ENCODE results near the gene TC2N. TPM values are rescaled to one million over a fixed set of nuclear protein-coding genes. Genes with fewer than 3 reads are reported as not detected.

TC2N gene
- total RNA-seq, 3 donors from 2014 or later (not counting 1 experiment from before 2014, with no cell fraction given): 83.1 to 157 (median 126) TPM

DNA sequence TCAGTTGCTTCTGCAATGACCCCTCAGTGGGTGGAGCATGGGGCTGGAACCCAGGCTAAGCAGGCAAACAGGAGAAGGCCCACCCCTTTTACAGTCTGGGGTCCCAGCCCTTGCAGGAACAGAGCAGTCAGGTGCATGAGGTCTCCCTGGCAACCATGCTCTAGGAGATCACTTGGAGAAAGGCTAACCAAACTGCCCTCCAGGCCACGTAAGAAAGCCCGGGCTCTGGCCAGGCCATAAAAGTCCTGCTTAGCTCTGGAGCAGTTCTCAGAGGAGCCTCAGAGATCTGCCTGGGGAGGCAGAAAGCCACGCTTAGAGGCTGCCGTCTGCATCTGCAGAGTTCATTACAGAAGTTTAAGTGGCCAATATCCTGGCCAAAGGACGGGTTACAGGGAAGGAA, 15.0 kb upstream of the TC2N start:
- TF ChIP-seq, protein P1, sequence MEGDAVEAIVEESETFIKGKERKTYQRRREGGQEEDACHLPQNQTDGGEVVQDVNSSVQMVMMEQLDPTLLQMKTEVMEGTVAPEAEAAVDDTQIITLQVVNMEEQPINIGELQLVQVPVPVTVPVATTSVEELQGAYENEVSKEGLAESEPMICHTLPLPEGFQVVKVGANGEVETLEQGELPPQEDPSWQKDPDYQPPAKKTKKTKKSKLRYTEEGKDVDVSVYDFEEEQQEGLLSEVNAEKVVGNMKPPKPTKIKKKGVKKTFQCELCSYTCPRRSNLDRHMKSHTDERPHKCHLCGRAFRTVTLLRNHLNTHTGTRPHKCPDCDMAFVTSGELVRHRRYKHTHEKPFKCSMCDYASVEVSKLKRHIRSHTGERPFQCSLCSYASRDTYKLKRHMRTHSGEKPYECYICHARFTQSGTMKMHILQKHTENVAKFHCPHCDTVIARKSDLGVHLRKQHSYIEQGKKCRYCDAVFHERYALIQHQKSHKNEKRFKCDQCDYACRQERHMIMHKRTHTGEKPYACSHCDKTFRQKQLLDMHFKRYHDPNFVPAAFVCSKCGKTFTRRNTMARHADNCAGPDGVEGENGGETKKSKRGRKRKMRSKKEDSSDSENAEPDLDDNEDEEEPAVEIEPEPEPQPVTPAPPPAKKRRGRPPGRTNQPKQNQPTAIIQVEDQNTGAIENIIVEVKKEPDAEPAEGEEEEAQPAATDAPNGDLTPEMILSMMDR (IDR thresholded peaks at IDR 0.05): no peak
- DNase-seq: no peak
- Histone ChIP-seq H3K27me3 (ENCODE audit: control insufficient read depth, insufficient read depth, low read length) (no peaks in the 10 kb centered on the region), H3K9me3 (ENCODE audit: control insufficient read depth, insufficient read depth, low read length) (no peaks in the 10 kb centered on the region), H3K4me3 (ENCODE audit: low read length) (no peak overlapping the region), H3K36me3 (ENCODE audit: control insufficient read depth, insufficient read depth, low read length) (no peaks in the 10 kb centered on the region), H3K4me1 (ENCODE audit: control insufficient read depth, insufficient read depth, low read length) (peaks cover 9% of the 10 kb centered on the region), H3K27ac (ENCODE audit: low read length) (no peak overlapping the region)
- Mint-ChIP-seq H3K36me3 (no peaks in the 10 kb centered on the region), H3K4me3 (no peak overlapping the region), H3K27me3 (ENCODE audit: low read depth in 2 of 2) (no peaks in the 10 kb centered on the region), H3K4me1 (peaks cover 10 to 11% of the 10 kb centered on the region in 2 donors), H3K9me3 (no peaks in the 10 kb centered on the region), H3K27ac (no peak overlapping the region)
- 92% methylated on average over 5 of the region's 5 CpGs for WGBS (ENCODE audit: insufficient coverage)
- no peak for ATAC-seq
- intact Hi-C loops (cut with micrococcal nuclease): no loop called here

DNA sequence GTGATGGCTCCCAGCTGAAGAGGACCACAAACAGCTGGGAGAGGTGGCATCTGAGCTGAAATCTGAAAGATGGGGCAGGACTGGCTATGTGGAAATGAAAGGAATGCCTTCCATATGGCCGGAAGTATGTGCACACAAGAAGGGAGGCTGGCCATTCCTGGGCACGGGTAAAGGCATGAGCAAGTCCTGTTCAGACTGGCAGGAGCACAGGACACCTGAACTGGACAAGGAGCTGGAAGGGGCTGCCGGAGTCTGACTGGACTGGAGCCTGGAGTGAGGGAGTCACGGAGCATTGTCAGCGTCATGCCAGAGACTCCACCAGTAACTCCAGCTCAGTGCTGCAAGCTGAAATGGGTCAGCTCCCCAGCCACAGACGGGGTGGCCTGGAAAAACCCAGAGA, 11.9 kb upstream of the TC2N start:
- intact Hi-C loops (cut with micrococcal nuclease): no loop called here
- peaks cover 24% of the 10 kb centered on the region for H3K4me1 ChIP-seq (ENCODE audit: control insufficient read depth, insufficient read depth, low read length)
- WGBS (ENCODE audit: insufficient coverage): 82% methylated on average over 6 of the region's 6 CpGs
- no peaks in the 10 kb centered on the region for H3K9me3 ChIP-seq (ENCODE audit: control insufficient read depth, insufficient read depth, low read length)
- Mint-ChIP-seq H3K27me3 (ENCODE audit: low read depth in 2 of 2) (no peaks in the 10 kb centered on the region), H3K4me3 (no peak overlapping the region), H3K9me3 (no peaks in the 10 kb centered on the region), H3K27ac (no peak overlapping the region), H3K36me3 (no peaks in the 10 kb centered on the region), H3K4me1 (peaks cover 18 to 26% of the 10 kb centered on the region in 2 donors)
- DNase-seq (no peak), ATAC-seq (no peak)
- no peaks in the 10 kb centered on the region for H3K27me3 ChIP-seq (ENCODE audit: control insufficient read depth, insufficient read depth, low read length)
- no peaks in the 10 kb centered on the region for H3K36me3 ChIP-seq (ENCODE audit: control insufficient read depth, insufficient read depth, low read length)
- no peak overlapping the region for H3K4me3 ChIP-seq (ENCODE audit: low read length)
- TF ChIP-seq, protein P1 (IDR thresholded peaks at IDR 0.05): no peak
- H3K27ac ChIP-seq (ENCODE audit: low read length): no peak overlapping the region

DNA sequence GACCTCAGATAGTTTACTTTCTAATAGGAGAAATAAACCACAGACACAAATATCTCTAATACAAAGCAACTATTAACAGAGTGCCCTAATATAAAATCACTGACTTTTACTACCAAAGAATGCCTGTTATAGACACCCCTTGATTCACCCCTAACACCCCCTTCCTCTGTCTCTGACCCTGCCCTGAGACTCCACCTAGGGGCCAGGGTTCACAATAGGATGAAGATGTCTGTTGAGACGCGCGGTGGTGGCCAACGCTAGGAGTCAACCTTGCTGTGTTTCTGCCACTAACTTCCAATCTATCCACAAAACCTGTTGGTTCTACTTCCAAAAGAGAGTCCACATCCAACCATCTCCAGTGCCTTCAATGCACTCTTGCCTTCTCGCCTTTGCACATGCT, 10.9 kb upstream of the TC2N start:
- TF ChIP-seq, protein P1 (IDR thresholded peaks at IDR 0.05): no peak
- Histone ChIP-seq H3K4me3 (ENCODE audit: low read length) (no peak overlapping the region), H3K27me3 (ENCODE audit: control insufficient read depth, insufficient read depth, low read length) (no peaks in the 10 kb centered on the region), H3K36me3 (ENCODE audit: control insufficient read depth, insufficient read depth, low read length) (no peaks in the 10 kb centered on the region), H3K9me3 (ENCODE audit: control insufficient read depth, insufficient read depth, low read length) (no peaks in the 10 kb centered on the region), H3K4me1 (ENCODE audit: control insufficient read depth, insufficient read depth, low read length) (peaks cover 33% of the 10 kb centered on the region), H3K27ac (ENCODE audit: low read length) (no peak overlapping the region)
- Mint-ChIP-seq H3K27me3 (ENCODE audit: low read depth in 2 of 2) (no peaks in the 10 kb centered on the region), H3K9me3 (no peaks in the 10 kb centered on the region), H3K27ac (no peak overlapping the region), H3K4me3 (no peak overlapping the region), H3K36me3 (no peaks in the 10 kb centered on the region), H3K4me1 (peaks cover 24 to 35% of the 10 kb centered on the region in 2 donors)
- 90% methylated on average over 5 of the region's 5 CpGs for WGBS (ENCODE audit: insufficient coverage)
- ATAC-seq (no peak), DNase-seq (peak in 1 of 2 donors; percentile 36)
- intact Hi-C loops (cut with micrococcal nuclease): no loop called here

DNA sequence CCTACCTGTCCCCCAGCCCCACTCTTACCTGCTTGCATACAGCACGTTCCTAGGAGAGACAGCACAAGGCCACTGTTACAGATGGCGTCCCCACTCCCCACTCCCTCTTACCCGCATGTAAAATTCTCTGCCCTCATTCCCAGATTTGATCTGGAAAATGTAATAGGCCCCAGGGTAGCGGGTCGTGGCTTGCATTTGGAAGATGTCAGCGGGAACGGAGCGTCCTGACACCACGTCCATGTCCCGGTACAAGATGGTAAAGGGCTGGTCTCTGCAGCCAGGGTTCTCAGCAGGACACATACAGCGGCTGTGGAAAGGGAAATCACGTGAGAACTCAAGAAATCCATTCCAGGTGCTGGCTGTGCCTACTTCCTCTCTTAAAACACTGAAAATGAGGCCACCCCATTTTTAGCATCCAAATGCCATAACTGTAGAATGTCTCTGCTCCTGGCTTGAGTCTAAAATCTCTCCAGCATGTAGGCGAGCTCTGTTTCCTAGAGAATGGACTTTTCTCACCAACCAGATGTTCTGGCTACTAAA, 10.1 kb upstream of the TC2N start:
- WGBS (ENCODE audit: insufficient coverage): 69% methylated on average over 13 of the region's 13 CpGs
- ATAC-seq (no peak), DNase-seq (no peak)
- no peaks in the 10 kb centered on the region for H3K27me3 ChIP-seq (ENCODE audit: control insufficient read depth, insufficient read depth, low read length)
- peaks cover 41% of the 10 kb centered on the region for H3K4me1 ChIP-seq (ENCODE audit: control insufficient read depth, insufficient read depth, low read length)
- Mint-ChIP-seq H3K27me3 (ENCODE audit: low read depth in 2 of 2) (no peaks in the 10 kb centered on the region), H3K36me3 (no peaks in the 10 kb centered on the region), H3K4me1 (peaks cover 33 to 44% of the 10 kb centered on the region in 2 donors), H3K9me3 (no peaks in the 10 kb centered on the region), H3K27ac (no peak overlapping the region), H3K4me3 (no peak overlapping the region)
- H3K4me3 ChIP-seq (ENCODE audit: low read length): no peak overlapping the region
- H3K27ac ChIP-seq (ENCODE audit: low read length): no peak overlapping the region
- TF ChIP-seq, protein P1 (IDR thresholded peaks at IDR 0.05): no peak
- H3K36me3 ChIP-seq (ENCODE audit: control insufficient read depth, insufficient read depth, low read length): no peaks in the 10 kb centered on the region
- intact Hi-C loops (cut with micrococcal nuclease): no loop called here
- no peaks in the 10 kb centered on the region for H3K9me3 ChIP-seq (ENCODE audit: control insufficient read depth, insufficient read depth, low read length)
